BLaER1 treated with 17β-estradiol and CSF1 and Interleukin-3, amounts not matched to agents 10 nM and 100 nM (cell line): ENCODE data around the gene KIAA1755.
A peak's percentile ranks its signal among the peaks of the same experiment; 100 is the strongest.

Experiments
- H3K27ac ChIP-seq, 11 experiments: shearing (Covaris generic); formaldehyde crosslinking; 2 replicates each; pipeline ENCODE4 v1.8.1; 2022
- H3K27me3 ChIP-seq, 11 experiments: shearing (Covaris generic); formaldehyde crosslinking; 2 replicates each; pipeline ENCODE4 v1.8.1; 2022
- H3K36me3 ChIP-seq, 11 experiments: shearing (Covaris generic); formaldehyde crosslinking; 2 replicates each; pipeline ENCODE4 v1.8.1; 2022
- H3K4me1 ChIP-seq, 10 experiments: shearing (Covaris generic); formaldehyde crosslinking; 2 replicates each; pipeline ENCODE4 v1.8.1; 2022
- H3K4me2 ChIP-seq, 11 experiments: shearing (Covaris generic); formaldehyde crosslinking; 2 replicates each; pipeline ENCODE4 v1.8.1; 2022
- H3K4me3 ChIP-seq, 10 experiments: shearing (Covaris generic); formaldehyde crosslinking; 2 replicates each; pipeline ENCODE4 v1.8.1; 2022
- H3K9ac ChIP-seq, 11 experiments: shearing (Covaris generic); formaldehyde crosslinking; 2 replicates each; pipeline ENCODE4 v1.8.1; 2022
- H3K9me3 ChIP-seq, 11 experiments: shearing (Covaris generic); formaldehyde crosslinking; replicated peaks in 1 of 11; 2 replicates each; pipeline ENCODE4 v1.8.1; 2022
- H4K20me1 ChIP-seq, 11 experiments: shearing (Covaris generic); formaldehyde crosslinking; 2 replicates each; pipeline ENCODE4 v1.8.1; 2022
- Cebpa-rat ChIP-seq, 11 experiments: shearing (Covaris generic); IDR thresholded peaks; 2 replicates each; pipeline ENCODE4 v1.8.1; 2022

Gene KIAA1755

GRCh38 chr20:38296433-38296832 is 35.9 kb upstream of the KIAA1755 start:
- Histone ChIP-seq H3K4me3 (no peak overlapping the region), H3K4me2 (peak overlapping the region in 3 of 11 experiments; percentile 6 to 24 (median 15); a peak in 2 of 22 replicates), H4K20me1 (no peaks in the 10 kb centered on the region), H3K27ac (peak overlapping the region in 1 of 11 experiments; percentile 16; a peak in 2 of 22 replicates), H3K9me3 (no peaks in the 10 kb centered on the region), H3K4me1 (peaks cover 14 to 64% (median 26%) of the 10 kb centered on the region in 10 experiments), H3K9ac (no peak overlapping the region), H3K36me3 (no peaks in the 10 kb centered on the region), H3K27me3 (peaks cover 0 to 31% (median 6%) of the 10 kb centered on the region in 11 experiments; a peak in 10 of 22 replicates)
- TF ChIP-seq Cebpa-rat (IDR thresholded peaks at IDR 0.05): no peak

- Histone ChIP-seq H3K4me1 (peaks cover 14 to 63% (median 26%) of the 10 kb centered on the region in 10 experiments), H3K4me3 (no peak overlapping the region), H3K9ac (no peak overlapping the region), H3K4me2 (peak overlapping the region in 2 of 11 experiments; percentile 6 to 15; a peak in 2 of 22 replicates), H3K36me3 (no peaks in the 10 kb centered on the region), H4K20me1 (no peaks in the 10 kb centered on the region), H3K9me3 (no peaks in the 10 kb centered on the region), H3K27me3 (peaks cover 0 to 25% (median 0%) of the 10 kb centered on the region in 11 experiments; a peak in 7 of 22 replicates), H3K27ac (peak overlapping the region in 2 of 11 experiments; percentile 16 to 17; a peak in 1 of 22 replicates)
- TF ChIP-seq Cebpa-rat (IDR thresholded peaks at IDR 0.05): no peak
Observed at GRCh38 chr20:38295811-38296210, 35.3 kb upstream of the KIAA1755 start.

GRCh38 chr20:38294076-38294591 is 33.6 kb upstream of the KIAA1755 start:
- no peak for TF ChIP-seq Cebpa-rat (IDR thresholded peaks at IDR 0.05)
- Histone ChIP-seq H3K36me3 (no peaks in the 10 kb centered on the region), H3K4me1 (peaks cover 10 to 47% (median 17%) of the 10 kb centered on the region in 10 experiments), H3K9me3 (no peaks in the 10 kb centered on the region), H3K9ac (no peak overlapping the region), H3K4me2 (peak overlapping the region in 3 of 11 experiments; percentile 5 to 29 (median 20); a peak in 3 of 22 replicates), H4K20me1 (no peaks in the 10 kb centered on the region), H3K27ac (no peak overlapping the region), H3K4me3 (no peak overlapping the region), H3K27me3 (peaks cover 0 to 12% (median 0%) of the 10 kb centered on the region in 11 experiments; a peak in 3 of 22 replicates)

GRCh38 chr20:38293491-38294065 is 33.0 kb upstream of the KIAA1755 start:
- no peaks in the 10 kb centered on the region for H3K9me3 ChIP-seq
- H3K4me1 ChIP-seq: peaks cover 8 to 46% (median 16%) of the 10 kb centered on the region in 10 experiments
- no peak for TF ChIP-seq Cebpa-rat (IDR thresholded peaks at IDR 0.05)
- 0 out of 22 replicates have a peak overlapping the region, but pooled peaks of 1 of the 11 experiments have one; percentile 20 for H3K4me2 ChIP-seq
- no peak overlapping the region for H3K9ac ChIP-seq
- H3K4me3 ChIP-seq: no peak overlapping the region
- peaks cover 0 to 12% (median 0%) of the 10 kb centered on the region in 11 experiments; a peak in 3 of 22 replicates for H3K27me3 ChIP-seq
- no peaks in the 10 kb centered on the region for H4K20me1 ChIP-seq
- H3K27ac ChIP-seq: no peak overlapping the region
- no peaks in the 10 kb centered on the region for H3K36me3 ChIP-seq

- Histone ChIP-seq H3K9ac (no peak overlapping the region), H3K4me2 (peak overlapping the region in 3 of 11 experiments; percentile 6 to 23 (median 18); a peak in 2 of 22 replicates), H3K4me3 (no peak overlapping the region), H3K4me1 (peaks cover 19 to 54% (median 27%) of the 10 kb centered on the region in 10 experiments), H4K20me1 (no peaks in the 10 kb centered on the region), H3K27me3 (peaks cover 0 to 11% (median 0%) of the 10 kb centered on the region in 11 experiments; a peak in 3 of 22 replicates), H3K27ac (no peak overlapping the region), H3K9me3 (no peaks in the 10 kb centered on the region), H3K36me3 (no peaks in the 10 kb centered on the region)
- no peak for TF ChIP-seq Cebpa-rat (IDR thresholded peaks at IDR 0.05)
Observed at GRCh38 chr20:38291966-38292365, 31.4 kb upstream of the KIAA1755 start.

GRCh38 chr20:38290829-38291814 is 30.6 kb upstream of the KIAA1755 start:
- Histone ChIP-seq H4K20me1 (no peaks in the 10 kb centered on the region), H3K4me1 (peaks cover 23 to 53% (median 28%) of the 10 kb centered on the region in 10 experiments), H3K4me2 (peak overlapping the region in 2 of 11 experiments; percentile 6 to 21; a peak in 1 of 22 replicates), H3K27ac (no peak overlapping the region), H3K4me3 (no peak overlapping the region), H3K9ac (no peak overlapping the region), H3K27me3 (peaks cover 0 to 9% (median 0%) of the 10 kb centered on the region in 11 experiments; a peak in 3 of 22 replicates), H3K9me3 (peaks cover 0 to 3% (median 0%) of the 10 kb centered on the region in 11 experiments; a peak in 1 of 22 replicates), H3K36me3 (no peaks in the 10 kb centered on the region)
- TF ChIP-seq Cebpa-rat (IDR thresholded peaks at IDR 0.05): no peak

- no peak overlapping the region for H3K9ac ChIP-seq
- H3K9me3 ChIP-seq: peaks cover 0 to 22% (median under 1%) of the 10 kb centered on the region in 11 experiments; a peak in 7 of 22 replicates
- H3K27ac ChIP-seq: no peak overlapping the region
- H4K20me1 ChIP-seq: no peaks in the 10 kb centered on the region
- peak overlapping the region in 7 of 11 experiments; percentile 42 to 75 (median 65); a peak in 10 of 22 replicates for H3K4me2 ChIP-seq
- H3K4me1 ChIP-seq: peaks cover 23 to 33% (median 25%) of the 10 kb centered on the region in 10 experiments
- TF ChIP-seq Cebpa-rat (IDR thresholded peaks at IDR 0.05): no peak
- H3K27me3 ChIP-seq: no peaks in the 10 kb centered on the region
- H3K36me3 ChIP-seq: no peaks in the 10 kb centered on the region
- no peak overlapping the region for H3K4me3 ChIP-seq
Observed at GRCh38 chr20:38286586-38287531, 26.3 kb upstream of the KIAA1755 start.
